GM12878 (cell line): Measurements from ENCODE around the gene ZNF462. TPM values are rescaled to one million over a fixed set of nuclear protein-coding genes. Genes with fewer than 3 reads are reported as not detected.

Experiments used
- IKZF2 ChIP-seq, 2 experiments: fragments of 450-650 bp; IDR thresholded peaks; 2 replicates each; pipeline ENCODE4 v1.6.1; 2017; ENCODE audit warnings: mild to moderate bottlenecking in 2 of 2, moderate library complexity in 2 of 2
- KLF5 ChIP-seq: fragments of 450-650 bp; IDR thresholded peaks from 2 replicates; pipeline ENCODE4 v1.6.1; 2014; ENCODE audit warnings: mild to moderate bottlenecking; ENCODE audit not compliant: partially characterized antibody
- MXI1 ChIP-seq: fragments of 150-350 bp; IDR thresholded peaks from 2 replicates; pipeline ENCODE4 v1.6.1; 2011; ENCODE audit warnings: low read depth, mild to moderate bottlenecking, inconsistent platforms, low read length, improper control_type of control experiment
- NBN ChIP-seq: fragments of 450-650 bp; IDR thresholded peaks from 2 replicates; pipeline ENCODE4 v1.6.1; 2016
- NR2C2 ChIP-seq: IDR thresholded peaks from 2 replicates; pipeline ENCODE4 v1.6.1; 2011; ENCODE audit warnings: borderline replicate concordance, low read depth; ENCODE audit not compliant: control insufficient read depth, insufficient read length
- NR2F1 ChIP-seq: fragments of 450-650 bp; conservative IDR thresholded peaks from 2 replicates; pipeline ENCODE4 v1.6.1; 2017; ENCODE audit warnings: mild to moderate bottlenecking
- SIX5 ChIP-seq: IDR thresholded peaks from 2 replicates; pipeline ENCODE4 v1.6.1; 2011; ENCODE audit warnings: mild to moderate bottlenecking, low read depth, low read length, moderate library complexity; ENCODE audit not compliant: severe bottlenecking
- SRF ChIP-seq, 2 experiments: IDR thresholded peaks; 2 replicates each; pipeline ENCODE4 v1.6.1; 2011; ENCODE audit warnings: low read depth in 2 of 2, low read length in 2 of 2, mild to moderate bottlenecking in 1 of 2, moderate library complexity in 1 of 2
- ZBTB40 ChIP-seq: fragments of 450-650 bp; IDR thresholded peaks from 2 replicates; pipeline ENCODE4 v1.6.1; 2016; ENCODE audit warnings: mild to moderate bottlenecking, moderate library complexity, borderline replicate concordance
- ZNF274 ChIP-seq: IDR thresholded peaks from one replicate; pipeline ENCODE4 v1.8.0; 2011; ENCODE audit not compliant: insufficient read length, insufficient read depth
- ZNF687 ChIP-seq: fragments of 450-650 bp; IDR thresholded peaks from 2 replicates; pipeline ENCODE4 v1.6.1; 2017; ENCODE audit warnings: mild to moderate bottlenecking, moderate library complexity
- polyA plus RNA-seq, 11 experiments: library from polyadenylated mRNA; depleted of rRNA in 4 of 11; unstranded in 6 of 11; stranded (reverse) in 5 of 11; fragments of >200 nt; fragmentation: Nextera tagmentation in 4 of 11; fragmentation: Illumina TruSeq in 1 of 11; extraction: Ambion mirVana in 4 of 11; extraction: Trizol in 1 of 11; gene quantifications; 1 replicate in 1 of 11; 2 replicates in 10 of 11; pipeline versions ENCODE4 v1.2.1 to v1.2.3, GENCODE V29; 2011 to 2016; ENCODE audit warnings: inconsistent platforms in 2 of 11, missing spikeins in 2 of 11, low read depth in 1 of 11
- total RNA-seq, 4 experiments: library from RNA; depleted of rRNA in 3 of 4; stranded (reverse); fragments of >200 nt in 3 of 4; fragmentation: Illumina TruSeq in 1 of 4; extraction: Trizol in 1 of 4; gene quantifications; 2 replicates each; pipeline versions ENCODE4 v1.2.1 to v1.2.3, GENCODE V29; 2013 to 2021

ZNF462 gene
- total and polyA plus RNA-seq, 10 of the 15 experiments (the other 5 are each of a cell fraction or from before 2014, with no cell fraction given), result 0.27 to 13.7 (median 0.55) TPM

GRCh38 chr9:106864373-106865143 is 1.6 kb downstream of the ZNF462 start (continued):
- TF ChIP-seq ZBTB40 (no peak), MXI1 (0 out of 2 replicates have a peak, but pooled peaks have one; percentile 22), NBN (0 out of 2 replicates have a peak, but pooled peaks have one; percentile 13), SIX5 (no peak), ZNF274 (no peak), ZNF687 (peak; percentile 20; the same call in 1 of the 2 replicates), NR2F1 (no peak), SRF (IDR thresholded peaks at IDR 0.05; ENCODE audit: low read depth in 2 of 2, low read length in 2 of 2) (no peak), IKZF2 (IDR thresholded peaks at IDR 0.05) (peak; percentile 57 to 66; a peak in 3 of 4 replicates), NR2C2 (no peak), KLF5 (no peak)
